ENCODE results near the gene APLN. TPM values are rescaled to one million over a fixed set of nuclear protein-coding genes. Genes with fewer than 3 reads are reported as not detected.
A peak's percentile ranks its signal among the peaks of the same experiment; 100 is the strongest.

Gene APLN
- total and polyA plus RNA-seq, 2 of the 13 experiments (the other 11 are each of a cell fraction or from before 2014, with no cell fraction given) = 0.02 to 0.17 TPM

- no peak for TF ChIP-seq GMEB2 (CRISPR knock-in tag; IDR thresholded peaks at IDR 0.05; ENCODE audit: low read depth)
- no peak for TF ChIP-seq TFAP4 (IDR thresholded peaks at IDR 0.05; ENCODE audit: borderline replicate concordance, low read depth)
- TF ChIP-seq, protein P1, sequence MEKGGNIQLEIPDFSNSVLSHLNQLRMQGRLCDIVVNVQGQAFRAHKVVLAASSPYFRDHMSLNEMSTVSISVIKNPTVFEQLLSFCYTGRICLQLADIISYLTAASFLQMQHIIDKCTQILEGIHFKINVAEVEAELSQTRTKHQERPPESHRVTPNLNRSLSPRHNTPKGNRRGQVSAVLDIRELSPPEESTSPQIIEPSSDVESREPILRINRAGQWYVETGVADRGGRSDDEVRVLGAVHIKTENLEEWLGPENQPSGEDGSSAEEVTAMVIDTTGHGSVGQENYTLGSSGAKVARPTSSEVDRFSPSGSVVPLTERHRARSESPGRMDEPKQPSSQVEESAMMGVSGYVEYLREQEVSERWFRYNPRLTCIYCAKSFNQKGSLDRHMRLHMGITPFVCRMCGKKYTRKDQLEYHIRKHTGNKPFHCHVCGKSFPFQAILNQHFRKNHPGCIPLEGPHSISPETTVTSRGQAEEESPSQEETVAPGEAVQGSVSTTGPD (CRISPR knock-in tag; IDR thresholded peaks at IDR 0.05) = no peak
- TF ChIP-seq SNRNP70 (IDR thresholded peaks at IDR 0.05; ENCODE audit: low read depth, low read length) = no peak
- TF ChIP-seq ZBTB3 (CRISPR knock-in tag; IDR thresholded peaks at IDR 0.05; ENCODE audit: borderline replicate concordance, low read depth) = no peak
- no peak for TF ChIP-seq ZNF670 (CRISPR knock-in tag; IDR thresholded peaks at IDR 0.05; ENCODE audit: borderline replicate concordance)
- 0 out of 2 replicates have a peak, but pooled peaks have one; percentile 16 for TF ChIP-seq RAD21 (CRISPR knock-in tag; IDR thresholded peaks at IDR 0.05)
- no peak for TF ChIP-seq ZC3H13 (CRISPR knock-in tag; IDR thresholded peaks at IDR 0.05)
- no peak for TF ChIP-seq TP53 (CRISPR knock-in tag; conservative IDR thresholded peaks at IDR 0.05)
- TF ChIP-seq NFKB2 (CRISPR knock-in tag; IDR thresholded peaks at IDR 0.05; ENCODE audit: borderline replicate concordance) = no peak
- no peak for TF ChIP-seq ZNF446 (CRISPR knock-in tag; IDR thresholded peaks at IDR 0.05)
- TF ChIP-seq ZNF841 (CRISPR knock-in tag; IDR thresholded peaks at IDR 0.05; ENCODE audit: borderline replicate concordance) = no peak
- TF ChIP-seq ZNF709 (CRISPR knock-in tag; IDR thresholded peaks at IDR 0.05) = no peak
- peak; percentile 73 for TF ChIP-seq SMC3 (IDR thresholded peaks at IDR 0.05; ENCODE audit: low read length)
- no peak for TF ChIP-seq TSC22D2 (CRISPR knock-in tag; IDR thresholded peaks at IDR 0.05; ENCODE audit: borderline replicate concordance)
- no peak for TF ChIP-seq ZNF510 (CRISPR knock-in tag; IDR thresholded peaks at IDR 0.05; ENCODE audit: low read depth)
- TF ChIP-seq, protein P2, sequence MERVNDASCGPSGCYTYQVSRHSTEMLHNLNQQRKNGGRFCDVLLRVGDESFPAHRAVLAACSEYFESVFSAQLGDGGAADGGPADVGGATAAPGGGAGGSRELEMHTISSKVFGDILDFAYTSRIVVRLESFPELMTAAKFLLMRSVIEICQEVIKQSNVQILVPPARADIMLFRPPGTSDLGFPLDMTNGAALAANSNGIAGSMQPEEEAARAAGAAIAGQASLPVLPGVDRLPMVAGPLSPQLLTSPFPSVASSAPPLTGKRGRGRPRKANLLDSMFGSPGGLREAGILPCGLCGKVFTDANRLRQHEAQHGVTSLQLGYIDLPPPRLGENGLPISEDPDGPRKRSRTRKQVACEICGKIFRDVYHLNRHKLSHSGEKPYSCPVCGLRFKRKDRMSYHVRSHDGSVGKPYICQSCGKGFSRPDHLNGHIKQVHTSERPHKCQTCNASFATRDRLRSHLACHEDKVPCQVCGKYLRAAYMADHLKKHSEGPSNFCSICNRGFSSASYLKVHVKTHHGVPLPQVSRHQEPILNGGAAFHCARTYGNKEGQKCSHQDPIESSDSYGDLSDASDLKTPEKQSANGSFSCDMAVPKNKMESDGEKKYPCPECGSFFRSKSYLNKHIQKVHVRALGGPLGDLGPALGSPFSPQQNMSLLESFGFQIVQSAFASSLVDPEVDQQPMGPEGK (CRISPR knock-in tag; IDR thresholded peaks at IDR 0.05) = no peak
- no peak for TF ChIP-seq HMGXB4 (CRISPR knock-in tag; IDR thresholded peaks at IDR 0.05; ENCODE audit: borderline replicate concordance in 1 of 2, low read depth in 1 of 2)
- no peak for TF ChIP-seq IRF1 (CRISPR knock-in tag; IDR thresholded peaks at IDR 0.05; ENCODE audit: low read depth)
- TF ChIP-seq ZNF34 (CRISPR knock-in tag; IDR thresholded peaks at IDR 0.05; ENCODE audit: borderline replicate concordance) = no peak
Measured at GRCh38 chrX:129637217-129638109, 17.3 kb downstream of the APLN start (continued).
